ENCODE measurements around the gene CTXN3. TPM values are rescaled to one million over a fixed set of nuclear protein-coding genes. Genes with fewer than 3 reads are reported as not detected.

The CTXN3 gene
- not detected for total RNA-seq

GRCh38 chr5:127649018-127649439, at the start of gene CTXN3:
Gene CTXN3, plus strand, starts transcription at chr5:127649082. Its CDS starts 8,440 bp downstream, at chr5:127657522.

GRCh38 chr5:127702926-127703561, 54.2 kb downstream of the CTXN3 start, which contains the start of gene CCDC192:
Gene CCDC192, plus strand, starts transcription at chr5:127703391. Its CDS starts 55 bp downstream, at chr5:127703446.

Other genes with a start within 250 kb of the CTXN3 start
- 10 to 100 TPM; 32.7 to 43.3 TPM for gene PRRC1, start 131.4 kb upstream of the CTXN3 start, total RNA-seq
- not detected for gene CCDC192, start 54.3 kb downstream of the CTXN3 start, total RNA-seq

All from melanocyte of skin (primary cell).